SU-DHL-6 (cell line): ENCODE data around the gene POLD3.

Source experiments
- H2AFZ ChIP-seq: fragments of 200-600 bp; sonication (generic); 2 replicates; pipeline ENCODE4 v1.6.1; 2014; ENCODE audit warnings: low read depth, mild to moderate bottlenecking, moderate library complexity, mixed read lengths, antibody characterized with exemption, low read length; ENCODE audit not compliant: severe bottlenecking
- H3F3A ChIP-seq: fragments of 200-600 bp; shearing (Covaris generic); 2 replicates; pipeline ENCODE4 v1.6.0; 2016; ENCODE audit warnings: antibody characterized with exemption, mild to moderate bottlenecking; ENCODE audit not compliant: insufficient read depth
- H3K27ac ChIP-seq: fragments of 200-600 bp; sonication (generic); 2 replicates; pipeline ENCODE4 v1.5.1; 2016; ENCODE audit warnings: low read depth, mild to moderate bottlenecking, low read length, moderate library complexity, mixed read lengths
- H3K27me3 ChIP-seq: fragments of 200-600 bp; sonication (generic), shearing (Covaris generic); 2 replicates; pipeline ENCODE4 v1.6.0; 2014; ENCODE audit warnings: mild to moderate bottlenecking, low read length
- H3K36me3 ChIP-seq: fragments of 200-600 bp; sonication (generic); 2 replicates; pipeline ENCODE4 v1.6.1; 2014; ENCODE audit warnings: mild to moderate bottlenecking, low read length, mixed read lengths
- H3K4me2 ChIP-seq: fragments of 300-600, 200-600 bp; shearing (Covaris generic), sonication (generic); 2 replicates; pipeline ENCODE4 v1.6.0; 2014; ENCODE audit warnings: low read length, low read depth, mild to moderate bottlenecking; ENCODE audit not compliant: poor library complexity, severe bottlenecking
- H3K4me3 ChIP-seq: fragments of 200-600 bp; sonication (generic); 2 replicates; pipeline ENCODE4 v1.5.1; 2014; ENCODE audit warnings: antibody characterized with exemption, low read length, mild to moderate bottlenecking, mixed read lengths; ENCODE audit not compliant: insufficient read depth, poor library complexity, severe bottlenecking
- H3K79me2 ChIP-seq: fragments of 200-600 bp; sonication (generic); 2 replicates; pipeline ENCODE4 v1.6.1; 2014; ENCODE audit warnings: mild to moderate bottlenecking, low read length, moderate library complexity; ENCODE audit not compliant: insufficient read depth
- H3K9ac ChIP-seq: fragments of 200-600 bp; sonication (generic); 2 replicates; pipeline ENCODE4 v1.7.0; 2014; ENCODE audit warnings: mild to moderate bottlenecking, low read length
- H3K9me2 ChIP-seq: fragments of 200-600 bp; sonication (generic); replicated peaks from 2 replicates; pipeline ENCODE4 v1.6.1; 2014; ENCODE audit warnings: low read length; ENCODE audit not compliant: insufficient read depth
- H3K9me3 ChIP-seq: fragments of 200-600 bp; sonication (generic); 2 replicates; pipeline ENCODE4 v1.6.1; 2014; ENCODE audit warnings: low read length, mixed read lengths; ENCODE audit not compliant: insufficient read depth
- H4K20me1 ChIP-seq: fragments of 200-600 bp; sonication (generic); 2 replicates; pipeline ENCODE4 v1.6.1; 2014; ENCODE audit warnings: low read depth, mild to moderate bottlenecking, antibody characterized with exemption, low read length, moderate library complexity, mixed read lengths
- EZH2phosphoT487 ChIP-seq: fragments of 200-600 bp; sonication (generic), shearing (Covaris generic); conservative IDR thresholded peaks from 2 replicates; pipeline ENCODE4 v1.6.1; 2018; ENCODE audit warnings: mild to moderate bottlenecking, antibody characterized with exemption, low read length, moderate library complexity, mixed read lengths
- TF ChIP-seq, protein P1 (sequence below): fragments of 200-600 bp; sonication (generic); IDR thresholded peaks from one replicate; pipeline ENCODE4 v1.5.1; 2017; ENCODE audit warnings: antibody characterized with exemption, mild to moderate bottlenecking, low read length, moderate library complexity; ENCODE audit not compliant: insufficient read depth, poor library complexity, severe bottlenecking

Gene POLD3

DNA sequence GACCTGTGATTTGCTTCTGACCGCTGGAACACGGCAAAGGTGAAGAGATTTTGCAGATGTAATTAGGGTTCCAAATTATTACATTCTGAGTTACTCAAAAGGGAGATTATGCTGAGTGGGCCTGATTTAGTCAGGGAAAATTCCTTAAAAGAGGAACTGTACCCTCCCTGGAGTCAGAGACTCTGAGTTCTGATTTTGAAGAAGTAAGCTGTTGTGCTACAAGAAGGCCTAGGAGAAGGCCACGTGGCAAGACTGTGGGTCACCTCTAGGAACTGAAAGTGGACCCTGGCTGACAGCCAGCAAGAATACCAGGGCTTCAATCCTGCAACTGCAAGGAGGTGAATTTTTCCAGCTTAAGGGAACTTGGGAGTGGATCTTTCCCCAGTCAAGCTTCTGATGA lies 93.5 kb downstream of the POLD3 start:
- Histone ChIP-seq H3K9ac (no peak overlapping the region), H3K9me2 (no peaks in the 10 kb centered on the region), H4K20me1 (no peaks in the 10 kb centered on the region), H3K27ac (no peak overlapping the region), H3K79me2 (no peaks in the 10 kb centered on the region), H3K27me3 (no peaks in the 10 kb centered on the region), H3K4me2 (no peak overlapping the region), H3K9me3 (no peaks in the 10 kb centered on the region), H2AFZ (no peak overlapping the region), H3F3A (no peaks in the 10 kb centered on the region), H3K4me3 (no peak overlapping the region), H3K36me3 (no peaks in the 10 kb centered on the region)
- no peak for TF ChIP-seq EZH2phosphoT487
- TF ChIP-seq, protein P1, sequence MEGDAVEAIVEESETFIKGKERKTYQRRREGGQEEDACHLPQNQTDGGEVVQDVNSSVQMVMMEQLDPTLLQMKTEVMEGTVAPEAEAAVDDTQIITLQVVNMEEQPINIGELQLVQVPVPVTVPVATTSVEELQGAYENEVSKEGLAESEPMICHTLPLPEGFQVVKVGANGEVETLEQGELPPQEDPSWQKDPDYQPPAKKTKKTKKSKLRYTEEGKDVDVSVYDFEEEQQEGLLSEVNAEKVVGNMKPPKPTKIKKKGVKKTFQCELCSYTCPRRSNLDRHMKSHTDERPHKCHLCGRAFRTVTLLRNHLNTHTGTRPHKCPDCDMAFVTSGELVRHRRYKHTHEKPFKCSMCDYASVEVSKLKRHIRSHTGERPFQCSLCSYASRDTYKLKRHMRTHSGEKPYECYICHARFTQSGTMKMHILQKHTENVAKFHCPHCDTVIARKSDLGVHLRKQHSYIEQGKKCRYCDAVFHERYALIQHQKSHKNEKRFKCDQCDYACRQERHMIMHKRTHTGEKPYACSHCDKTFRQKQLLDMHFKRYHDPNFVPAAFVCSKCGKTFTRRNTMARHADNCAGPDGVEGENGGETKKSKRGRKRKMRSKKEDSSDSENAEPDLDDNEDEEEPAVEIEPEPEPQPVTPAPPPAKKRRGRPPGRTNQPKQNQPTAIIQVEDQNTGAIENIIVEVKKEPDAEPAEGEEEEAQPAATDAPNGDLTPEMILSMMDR, result no peak

DNA sequence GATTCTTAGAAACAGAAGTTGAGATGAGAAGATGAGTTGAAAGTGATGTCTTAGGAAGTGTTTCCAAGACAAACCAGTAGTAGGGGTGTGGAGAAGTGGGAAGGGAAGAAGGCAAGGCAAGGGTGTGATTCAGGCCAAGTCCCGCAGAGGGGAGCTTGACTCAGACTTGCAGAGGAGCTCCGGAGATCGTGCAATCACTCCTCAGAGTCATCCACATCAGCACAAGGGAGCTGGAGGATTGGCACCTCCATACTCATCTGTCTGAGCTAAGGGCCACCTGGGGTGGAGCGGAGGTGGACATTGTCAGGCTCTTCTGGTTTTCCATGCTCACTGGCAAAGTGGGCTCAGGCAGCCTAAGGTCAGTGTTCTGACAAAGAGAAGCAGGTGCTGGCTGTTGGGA lies 94.4 kb downstream of the POLD3 start:
- H3K27ac ChIP-seq, result no peak overlapping the region

DNA sequence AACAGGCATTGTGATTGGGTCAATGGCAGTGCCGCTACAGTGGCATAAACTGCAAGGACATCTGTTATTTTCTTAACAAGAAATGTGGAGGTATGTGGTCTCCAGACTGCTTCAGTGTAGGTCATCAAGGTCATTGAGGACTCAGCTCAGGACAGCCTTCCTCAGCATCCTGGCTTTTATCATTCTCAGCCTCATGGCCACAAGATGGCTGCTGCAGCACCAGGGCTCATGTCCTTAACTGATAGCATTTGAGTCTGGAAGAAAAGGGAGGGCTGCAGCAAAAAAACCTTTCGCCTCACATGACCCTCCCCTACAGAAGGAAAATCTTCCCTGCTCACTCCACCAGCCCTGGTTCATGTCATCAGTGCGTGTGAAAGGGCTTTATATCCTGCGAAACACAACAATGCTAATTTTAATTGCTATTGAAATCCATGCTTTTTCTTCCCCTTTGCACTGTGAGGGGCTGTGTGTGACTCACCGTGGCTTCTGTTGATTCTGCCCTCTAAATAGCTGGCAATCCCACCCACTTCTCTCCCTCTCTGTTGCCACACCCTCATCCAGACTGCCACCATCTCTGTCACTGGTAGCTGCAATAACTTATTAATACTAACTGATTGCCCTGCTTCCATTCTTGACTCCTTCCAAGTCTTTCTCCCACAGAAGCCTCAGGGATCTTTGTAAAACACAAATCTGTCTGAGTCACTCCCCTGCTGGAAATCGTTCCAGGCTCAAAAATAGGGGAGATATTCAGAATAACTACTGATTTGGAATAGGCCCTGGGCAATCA lies 95.0 kb downstream of the POLD3 start:
- H3K9ac ChIP-seq, result no peak overlapping the region
- no peaks in the 10 kb centered on the region for H4K20me1 ChIP-seq
- H3K27ac ChIP-seq, result no peak overlapping the region
- H3K27me3 ChIP-seq, result no peaks in the 10 kb centered on the region
- TF ChIP-seq, protein P1, result no peak
- no peak for TF ChIP-seq EZH2phosphoT487
- no peaks in the 10 kb centered on the region for H3K36me3 ChIP-seq
- no peaks in the 10 kb centered on the region for H3K9me3 ChIP-seq
- H3F3A ChIP-seq, result no peaks in the 10 kb centered on the region
- H2AFZ ChIP-seq, result no peak overlapping the region
- no peaks in the 10 kb centered on the region for H3K79me2 ChIP-seq
- no peak overlapping the region for H3K4me2 ChIP-seq
- H3K9me2 ChIP-seq, result no peaks in the 10 kb centered on the region
- no peak overlapping the region for H3K4me3 ChIP-seq

More for the DNA sequence above, 94.4 kb downstream of the POLD3 start:
- no peaks in the 10 kb centered on the region for H3K36me3 ChIP-seq
- no peaks in the 10 kb centered on the region for H3F3A ChIP-seq
- no peaks in the 10 kb centered on the region for H4K20me1 ChIP-seq
- H3K9me2 ChIP-seq, result no peaks in the 10 kb centered on the region
- H3K79me2 ChIP-seq, result no peaks in the 10 kb centered on the region
- H3K9ac ChIP-seq, result no peak overlapping the region
- TF ChIP-seq, protein P1, result no peak
- TF ChIP-seq EZH2phosphoT487, result no peak
- H3K27me3 ChIP-seq, result no peaks in the 10 kb centered on the region
- no peak overlapping the region for H2AFZ ChIP-seq
- H3K4me2 ChIP-seq, result no peak overlapping the region
- H3K4me3 ChIP-seq, result no peak overlapping the region
- no peaks in the 10 kb centered on the region for H3K9me3 ChIP-seq
